ENCODE measurements around the gene SMIM27.

GRCh38 chr9:32574858-32575257 is 22.7 kb downstream of the SMIM27 start:
- no peak for TF ChIP-seq TBP (optimal IDR thresholded peaks at IDR 0.05; ENCODE audit: low read depth, low read length)
- no peak for TF ChIP-seq MAX (CRISPR knock-in tag; IDR thresholded peaks at IDR 0.05)
- TF ChIP-seq KDM4B (IDR thresholded peaks at IDR 0.05; ENCODE audit: borderline replicate concordance in 2 of 2, low read depth in 1 of 2): no peak
- no peak for TF ChIP-seq CTCF (IDR thresholded peaks at IDR 0.05 in 2 of 3, conservative IDR thresholded peaks at IDR 0.05 in 1 of 3; ENCODE audit: insufficient read depth in 2 of 3, low read depth in 1 of 3, low read length in 3 of 3)
- TF ChIP-seq ARHGAP35 (IDR thresholded peaks at IDR 0.05; ENCODE audit: partially characterized antibody): no peak
